Non-pigmented ciliary epithelial cell (primary cell): Measurements from ENCODE around the gene CDH15.
"Not testable (repeated sequence)": the region's sequence is repeated elsewhere in the genome, so short reads cannot be mapped to it uniquely, and the experiment has no call there.

Experiments
- DNase-seq: peaks from one replicate; pipeline ENCODE4 v3.0.0-alpha.2; 2010; ENCODE audit warnings: low read depth

CDH15 gene

GRCh38 chr16:89237733-89238132 is 66.2 kb downstream of the CDH15 start:
- no peak for DNase-seq

GRCh38 chr16:89241187-89242007 is 69.8 kb downstream of the CDH15 start:
- DNase-seq = peak; percentile 24

GRCh38 chr16:89242795-89243200 is 71.2 kb downstream of the CDH15 start:
- DNase-seq = no peak

GRCh38 chr16:89243664-89244063 is 72.1 kb downstream of the CDH15 start:
- DNase-seq = no peak

GRCh38 chr16:89244264-89244663 is 72.7 kb downstream of the CDH15 start:
- not testable (repeated sequence) for DNase-seq

- no peak for DNase-seq
These were observed 73.2 kb downstream of the CDH15 start for GRCh38 chr16:89244754-89245153.
